Omental fat pad (tissue), 4 donors: Measurements from ENCODE around the gene CFAP46. TPM values are rescaled to one million over a fixed set of nuclear protein-coding genes. Genes with fewer than 3 reads are reported as not detected.

Source experiments
- ATAC-seq: fragments of 150-250 bp; one replicate; pipeline ENCODE4 v1.9.1; 2016; ENCODE audit warnings: mild to moderate bottlenecking, moderate library complexity; ENCODE audit not compliant: low FRiP score
- DNase-seq: peaks from one replicate; pipeline ENCODE4 v3.0.0-alpha.2; 2019; ENCODE audit warnings: low spot score
- total RNA-seq, 4 donors: library from RNA; depleted of rRNA; stranded (reverse); fragments of >200 nt; gene quantifications; one replicate each; pipeline ENCODE4 v1.1.0, GENCODE V29; 2016
- TF ChIP-seq, protein P1 (sequence below), 3 donors: fragments of 450-650 bp; IDR thresholded peaks; one replicate each; pipeline ENCODE4 v1.5.1; 2016 to 2017; ENCODE audit warnings: antibody characterized with exemption in 3 of 3, mild to moderate bottlenecking in 3 of 3, moderate library complexity in 2 of 3

CFAP46 gene
- total RNA-seq, 4 donors from 2014 or later: 0.24 to 0.37 TPM; not detected in 2

DNA sequence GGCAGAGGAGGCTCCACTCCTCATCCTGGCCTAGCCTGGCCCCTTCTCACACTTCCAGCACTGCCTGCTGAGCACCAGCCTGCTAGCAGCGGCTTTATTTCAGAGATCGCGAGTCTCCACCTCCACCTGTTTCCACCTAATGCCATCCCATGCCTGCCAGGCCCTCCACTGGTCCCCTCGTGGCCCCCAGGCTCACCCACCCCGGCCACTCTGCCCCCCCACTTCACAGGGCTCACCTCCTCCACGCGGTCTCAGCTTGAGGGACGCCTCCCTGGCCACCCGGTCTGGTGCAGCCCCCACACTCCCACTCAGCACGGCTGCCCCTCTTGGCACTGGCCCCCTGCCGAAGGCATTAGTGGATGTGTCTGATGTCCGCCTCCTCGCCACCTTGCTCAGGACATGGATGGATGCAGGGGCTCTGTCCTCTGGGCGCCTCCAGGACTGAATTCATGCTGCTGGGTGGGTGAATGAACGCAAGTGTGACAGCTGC, 152.7 kb downstream of the CFAP46 start:
- DNase-seq (no peak), ATAC-seq (no peak)
- TF ChIP-seq, protein P1, sequence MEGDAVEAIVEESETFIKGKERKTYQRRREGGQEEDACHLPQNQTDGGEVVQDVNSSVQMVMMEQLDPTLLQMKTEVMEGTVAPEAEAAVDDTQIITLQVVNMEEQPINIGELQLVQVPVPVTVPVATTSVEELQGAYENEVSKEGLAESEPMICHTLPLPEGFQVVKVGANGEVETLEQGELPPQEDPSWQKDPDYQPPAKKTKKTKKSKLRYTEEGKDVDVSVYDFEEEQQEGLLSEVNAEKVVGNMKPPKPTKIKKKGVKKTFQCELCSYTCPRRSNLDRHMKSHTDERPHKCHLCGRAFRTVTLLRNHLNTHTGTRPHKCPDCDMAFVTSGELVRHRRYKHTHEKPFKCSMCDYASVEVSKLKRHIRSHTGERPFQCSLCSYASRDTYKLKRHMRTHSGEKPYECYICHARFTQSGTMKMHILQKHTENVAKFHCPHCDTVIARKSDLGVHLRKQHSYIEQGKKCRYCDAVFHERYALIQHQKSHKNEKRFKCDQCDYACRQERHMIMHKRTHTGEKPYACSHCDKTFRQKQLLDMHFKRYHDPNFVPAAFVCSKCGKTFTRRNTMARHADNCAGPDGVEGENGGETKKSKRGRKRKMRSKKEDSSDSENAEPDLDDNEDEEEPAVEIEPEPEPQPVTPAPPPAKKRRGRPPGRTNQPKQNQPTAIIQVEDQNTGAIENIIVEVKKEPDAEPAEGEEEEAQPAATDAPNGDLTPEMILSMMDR (IDR thresholded peaks at IDR 0.05): no peak

DNA sequence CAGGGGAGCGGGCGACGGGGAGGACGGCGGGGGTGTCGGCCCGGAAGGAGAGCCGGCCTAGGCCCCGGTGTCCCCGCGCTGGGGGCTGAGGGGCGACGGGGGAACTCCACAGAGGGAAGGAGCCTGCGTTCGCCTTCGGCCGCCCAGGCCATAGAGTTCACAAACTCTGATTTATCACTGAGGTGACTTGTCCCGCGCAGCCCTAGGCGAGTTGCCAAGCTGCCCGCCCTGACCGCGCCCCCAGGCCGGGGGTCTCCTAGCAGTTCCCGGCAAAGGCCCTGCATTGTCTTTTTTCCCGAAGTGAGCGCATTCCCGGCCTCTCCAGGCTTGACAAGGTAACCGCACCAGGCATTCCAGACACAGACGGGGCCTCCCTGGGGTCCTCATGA, 153.5 kb downstream of the CFAP46 start:
- TF ChIP-seq, protein P1 (IDR thresholded peaks at IDR 0.05): no peak
- ATAC-seq: no peak
- DNase-seq: no peak

DNA sequence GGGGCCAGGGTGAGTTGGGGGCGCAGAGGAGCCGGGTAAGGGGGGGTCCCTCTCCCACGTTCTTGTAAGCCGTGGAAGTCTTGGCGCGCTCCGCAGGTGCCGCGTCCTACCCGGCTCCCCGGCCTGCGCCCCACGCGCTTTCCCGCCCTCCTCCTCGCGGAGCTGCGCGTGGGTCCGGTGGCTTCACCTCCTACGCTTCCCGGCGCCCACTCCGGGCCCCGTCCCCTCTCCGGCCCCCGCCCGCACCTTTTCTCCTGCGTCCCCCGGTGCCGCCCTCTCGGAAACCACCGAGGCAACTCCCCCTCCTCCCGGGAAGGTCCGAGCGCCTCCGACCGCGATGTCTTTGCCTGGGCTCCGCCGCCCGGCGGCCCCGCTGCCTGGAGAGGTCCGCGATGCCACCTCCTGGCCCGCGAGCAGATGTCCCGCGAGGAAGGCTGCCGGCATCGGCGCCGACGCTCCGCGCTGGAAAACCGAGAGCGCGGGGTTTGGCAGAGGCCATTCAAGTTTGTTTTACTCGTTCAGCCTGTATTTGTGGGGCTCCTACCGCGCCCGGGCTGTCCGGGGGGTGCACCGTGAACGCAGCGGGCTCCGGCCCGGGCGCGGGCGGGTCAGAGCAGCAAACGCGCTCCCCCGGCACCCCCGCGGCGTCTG, 154.1 kb downstream of the CFAP46 start:
- no peak for DNase-seq
- TF ChIP-seq, protein P1 (IDR thresholded peaks at IDR 0.05): no peak
- no peak for ATAC-seq

DNA sequence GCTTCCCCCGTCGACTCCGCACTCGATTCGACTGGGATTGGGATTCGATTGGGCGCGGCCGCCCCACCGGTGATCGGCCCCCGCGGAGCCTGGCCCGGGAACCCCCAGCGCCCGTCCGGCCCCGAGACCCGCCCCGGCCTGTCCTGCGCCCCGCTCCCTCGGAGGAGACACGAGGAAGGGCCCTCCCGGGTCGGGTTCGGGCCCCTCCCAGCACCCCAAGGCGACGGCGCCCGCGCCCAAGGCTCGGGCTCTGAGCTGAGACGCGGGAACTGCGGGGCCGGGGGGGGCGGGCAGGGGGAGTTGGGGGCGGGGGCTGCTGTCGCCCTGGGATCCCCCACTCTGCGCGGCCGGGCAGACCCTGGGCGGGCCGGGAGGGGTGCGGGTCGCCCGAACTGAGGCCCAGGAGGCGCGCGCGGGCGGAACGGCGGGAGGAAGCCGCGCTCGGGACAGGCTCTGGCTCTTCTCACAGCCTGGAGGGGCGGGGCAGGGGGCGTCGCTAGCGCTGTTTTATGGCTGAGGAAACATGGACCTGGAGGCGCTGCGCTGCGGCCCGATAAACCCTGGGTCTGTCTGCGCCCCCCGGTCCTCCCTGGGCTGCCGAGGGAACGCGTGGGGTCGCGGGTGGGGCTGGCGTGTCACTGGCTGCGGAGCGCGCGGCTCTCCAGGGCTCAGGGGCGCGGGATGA, 154.7 kb downstream of the CFAP46 start:
- DNase-seq (no peak), ATAC-seq (no peak)
- TF ChIP-seq, protein P1 (IDR thresholded peaks at IDR 0.05): no peak

DNA sequence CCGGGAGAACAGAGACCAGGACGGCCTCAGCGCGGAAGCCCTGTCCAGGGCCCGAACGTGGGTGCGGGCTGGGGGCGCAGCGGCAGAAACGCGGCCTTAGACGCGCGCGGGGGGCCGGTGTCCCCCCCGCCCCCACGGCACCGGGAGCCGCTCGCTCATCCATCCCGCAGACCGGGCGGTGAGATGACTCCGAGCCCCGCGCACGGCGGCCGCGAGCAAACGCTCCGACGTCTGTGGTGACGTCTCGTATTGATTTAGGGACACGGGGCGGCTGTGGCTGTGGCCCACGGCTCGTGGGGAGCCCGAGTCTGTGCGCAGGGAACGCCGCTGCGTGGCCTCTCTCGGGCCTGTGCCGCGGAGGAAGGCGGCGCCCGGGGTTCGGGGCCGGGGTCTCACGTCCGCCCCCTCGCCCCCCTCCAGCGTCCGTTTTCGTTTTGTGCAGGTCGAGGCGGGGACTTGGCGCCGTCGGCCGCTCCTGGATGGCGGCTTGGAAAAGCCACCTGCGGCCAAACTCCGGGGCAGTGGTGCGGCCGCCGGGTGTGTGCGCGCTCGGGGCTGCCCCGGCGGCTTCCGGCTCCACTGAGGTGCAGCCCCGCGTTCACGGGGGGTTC, 155.4 kb downstream of the CFAP46 start:
- no peak for DNase-seq
- TF ChIP-seq, protein P1 (IDR thresholded peaks at IDR 0.05): no peak
- no peak for ATAC-seq

DNA sequence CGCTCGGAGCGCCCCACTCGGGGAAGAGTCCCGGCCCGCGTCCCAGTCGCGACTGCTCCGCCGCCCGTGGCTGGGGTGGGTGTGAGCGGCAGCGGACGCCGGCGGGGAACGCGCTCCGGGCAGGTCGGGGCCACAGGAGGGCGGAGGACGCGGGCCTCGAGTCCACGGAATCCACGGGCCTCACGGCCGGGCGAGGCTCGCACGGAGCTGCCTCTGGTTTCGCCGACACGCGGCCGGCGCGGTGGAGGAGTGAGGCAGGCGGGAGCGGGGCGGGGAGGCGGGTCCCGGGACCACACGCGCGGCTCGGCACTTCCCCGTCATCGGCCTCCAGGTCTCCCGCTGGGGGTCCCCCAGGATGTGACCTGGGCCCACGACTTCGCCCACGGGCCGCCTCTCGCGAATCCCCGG, 155.9 kb downstream of the CFAP46 start:
- TF ChIP-seq, protein P1 (IDR thresholded peaks at IDR 0.05): no peak
- ATAC-seq: no peak
- DNase-seq: no peak
